HepG2 (cell line): ENCODE results near the gene DLG2. TPM values are rescaled to one million over a fixed set of nuclear protein-coding genes. Genes with fewer than 3 reads are reported as not detected.

Experiments
- ATAC-seq: fragments of 200-7000 bp; cut with Tn5 transposase; 3 replicates; pipeline ENCODE4 v1.9.1; 2020; ENCODE audit warnings: mild to moderate bottlenecking, moderate library complexity
- BruUV-seq: library from RNA; stranded (reverse); fragments of 400-500 nt; replicated peaks from 2 replicates; lab custom pipeline; 2021; lab: Mats Ljungman, UMichigan
- CTCF ChIA-PET: fragments of 300-600 bp; formaldehyde crosslinking; extraction: SDS; loops from one replicate; lab custom pipeline; 2021; ENCODE audit warnings: low total read pairs, inconsistent platforms, low intra/inter-chr PET ratio; lab: Yijun Ruan, JAX
- POLR2A ChIA-PET: fragments of 350-600 bp; sonication (Branson Sonifier 250); formaldehyde crosslinking; loops from one replicate; lab custom pipeline; 2020; ENCODE audit warnings: antibody characterized with exemption, inconsistent platforms; lab: Yijun Ruan, JAX
- DNase-seq: peaks from one replicate; pipeline ENCODE4 v3.0.0-alpha.2; 2015; ENCODE audit warnings: low spot score
- FAIRE-seq: peaks from 3 replicates; lab custom pipeline; 2011; peaks lifted over from hg19 to GRCh38; lab: Jason Lieb, UNC
- H2AFZ ChIP-seq: one replicate; pipeline ENCODE4 v1.6.1; 2011; ENCODE audit warnings: low read length, inconsistent platforms
- H3K27ac ChIP-seq: fragments of 300-600 bp; 3 replicates; pipeline ENCODE4 v1.8.0; 2011; ENCODE audit warnings: mixed run types, mild to moderate bottlenecking, mixed read lengths, low read length, inconsistent platforms; ENCODE audit not compliant: insufficient read depth; ENCODE audit errors: extremely low read length
- H3K27me3 ChIP-seq, 2 experiments: fragments of 200-600 bp in 1 of 2; 2 replicates in 1 of 2; 3 replicates in 1 of 2; pipeline versions ENCODE4 v1.6.0 to v1.8.0; 2011; ENCODE audit warnings: low read length in 2 of 2, mild to moderate bottlenecking in 2 of 2, moderate library complexity in 2 of 2, inconsistent platforms in 1 of 2; ENCODE audit not compliant: insufficient read depth in 2 of 2, control insufficient read depth in 1 of 2
- H3K36me3 ChIP-seq, 2 experiments: fragments of 200-600 bp in 1 of 2; replicated peaks in 1 of 2; 2 replicates in 1 of 2; 3 replicates in 1 of 2; pipeline versions ENCODE4 v1.5.1 to v1.8.0; 2011; ENCODE audit warnings: low read length in 2 of 2, inconsistent platforms in 1 of 2; ENCODE audit not compliant: insufficient read depth in 2 of 2, control insufficient read depth in 1 of 2
- H3K4me1 ChIP-seq: 2 replicates; pipeline ENCODE4 v1.5.1; 2012; ENCODE audit warnings: low read length, inconsistent platforms; ENCODE audit not compliant: insufficient read depth
- H3K4me2 ChIP-seq: 2 replicates; pipeline ENCODE4 v1.6.0; 2011; ENCODE audit warnings: low read depth, low read length, inconsistent platforms
- H3K4me3 ChIP-seq, 3 experiments: fragments of 200-600 bp in 1 of 3; sonication (generic), shearing (Covaris generic) in 1 of 3; replicated peaks in 1 of 3; 2 replicates each; pipeline ENCODE4 v1.5.1; 2011 to 2016; ENCODE audit warnings: low read length in 3 of 3, inconsistent platforms in 2 of 3, low read depth in 2 of 3, mild to moderate bottlenecking in 2 of 3, control low read depth in 1 of 3, mixed read lengths in 1 of 3; ENCODE audit not compliant: insufficient read depth in 1 of 3
- H3K79me2 ChIP-seq: one replicate; pipeline ENCODE4 v1.6.1; 2011; ENCODE audit warnings: low read length, inconsistent platforms; ENCODE audit not compliant: insufficient read depth
- H3K9ac ChIP-seq: 2 replicates; pipeline ENCODE4 v1.6.0; 2011; ENCODE audit warnings: mild to moderate bottlenecking, low read depth, low read length, inconsistent platforms; ENCODE audit not compliant: insufficient read depth
- H3K9me3 ChIP-seq: 2 replicates; pipeline ENCODE4 v1.5.1; 2012; ENCODE audit warnings: mild to moderate bottlenecking, low read length
- H4K20me1 ChIP-seq: 2 replicates; pipeline ENCODE4 v1.6.0; 2011; ENCODE audit warnings: inconsistent platforms, mild to moderate bottlenecking, low read length, moderate library complexity; ENCODE audit not compliant: insufficient read depth
- BCL3 ChIP-seq: sonication (generic); formaldehyde crosslinking; IDR thresholded peaks from 2 replicates; pipeline ENCODE4 v1.5.1; 2020; ENCODE audit warnings: mild to moderate bottlenecking, missing genetic modification reagents, moderate library complexity
- GATAD2A ChIP-seq: IDR thresholded peaks from 2 replicates; pipeline ENCODE4 v1.6.1; 2016
- KLF15 ChIP-seq: sonication (generic); formaldehyde crosslinking; IDR thresholded peaks from 2 replicates; pipeline ENCODE4 v1.8.1; 2023; ENCODE audit warnings: borderline replicate concordance, mild to moderate bottlenecking, inconsistent platforms, missing genetic modification reagents, mixed read lengths
- NR0B2 ChIP-seq: sonication (generic); formaldehyde crosslinking; IDR thresholded peaks from 2 replicates; pipeline ENCODE4 v1.4.0; 2020; ENCODE audit warnings: mild to moderate bottlenecking, missing genetic modification reagents
- SP4 ChIP-seq: sonication (generic); formaldehyde crosslinking; IDR thresholded peaks from 2 replicates; pipeline ENCODE4 v1.8.1; 2023; ENCODE audit warnings: mild to moderate bottlenecking, missing genetic modification reagents
- ZMYM3 ChIP-seq: sonication (generic); formaldehyde crosslinking; IDR thresholded peaks from 2 replicates; pipeline ENCODE4 v1.5.1; 2020; ENCODE audit warnings: mild to moderate bottlenecking, missing genetic modification reagents
- ZNF234 ChIP-seq: sonication (generic); formaldehyde crosslinking; conservative IDR thresholded peaks from 2 replicates; pipeline ENCODE4 v1.5.1; 2020; ENCODE audit warnings: mild to moderate bottlenecking, missing genetic modification reagents
- ZNF33A ChIP-seq: sonication (generic); formaldehyde crosslinking; IDR thresholded peaks from 2 replicates; pipeline ENCODE4 v1.5.1; 2020; ENCODE audit warnings: missing genetic modification reagents, mild to moderate bottlenecking, moderate library complexity, borderline replicate concordance
- ZNF609 ChIP-seq: sonication (generic); formaldehyde crosslinking; IDR thresholded peaks from 2 replicates; pipeline ENCODE4 v1.4.0; 2020; ENCODE audit warnings: mild to moderate bottlenecking, missing genetic modification reagents, borderline replicate concordance
- ZNF7 ChIP-seq: IDR thresholded peaks from 2 replicates; pipeline ENCODE4 v1.6.1; 2016; ENCODE audit warnings: missing biosample characterization, missing genetic modification reagents
- ZNF790 ChIP-seq: sonication (generic); formaldehyde crosslinking; IDR thresholded peaks from 2 replicates; pipeline ENCODE4 v1.8.0; 2022; ENCODE audit warnings: missing genetic modification reagents, mild to moderate bottlenecking, borderline replicate concordance
- WGBS: methylation state at CpG from one replicate; pipeline ENCODE4 v1.1.6; 2017; ENCODE audit warnings: low lambda C conversion rate; 5-methylcytosine and 5-hydroxymethylcytosine counted together
- in situ Hi-C: cut with HindIII; loops from 2 replicates; pipeline ENCODE4 v1.10.0; 2017; ENCODE audit warnings: low pct_unique_long_range_greater_than_20kb; ENCODE audit not compliant: extremely low pct_ligation_motif_present
- intact Hi-C: fragments of 100-400 bp; cut with micrococcal nuclease; formaldehyde crosslinking; loops from one replicate; pipeline ENCODE4 v1.10.0; 2022; ENCODE audit not compliant: unreplicated experiment
- polyA plus RNA-seq, 8 experiments: library from polyadenylated mRNA; depleted of rRNA in 3 of 8; stranded (reverse) in 7 of 8; unstranded in 1 of 8; fragments of >200 nt; fragmentation: Illumina TruSeq in 4 of 8; extraction: Trizol in 4 of 8; gene quantifications; 2 replicates each; pipeline versions ENCODE4 v1.2.1 to v1.2.3, GENCODE V29; 2011 to 2016; ENCODE audit warnings: low read depth in 4 of 8, missing spikeins in 1 of 8, mixed read lengths in 1 of 8; ENCODE audit not compliant: insufficient read depth in 1 of 8
- total RNA-seq, 5 experiments: library from RNA; depleted of rRNA; stranded (reverse); fragments of >200 nt; fragmentation: Illumina TruSeq; extraction: Trizol; gene quantifications; 2 replicates each; pipeline ENCODE4 v1.2.3, GENCODE V29; 2016; ENCODE audit warnings: low read depth in 1 of 5

The DLG2 gene
- total and polyA plus RNA-seq, 2 of the 13 experiments (the other 11 are each of a cell fraction or from before 2014, with no cell fraction given): 0.46 to 1.0 TPM

- FAIRE-seq (no peak), ATAC-seq (no peak; the same call in 2 of the 3 replicates)
- BruUV-seq: no TSS peak
These were observed 599.8 kb downstream of the DLG2 start for GRCh38 chr11:85027346-85027745.

GRCh38 chr11:85021058-85021457, 606.1 kb downstream of the DLG2 start:
- Histone ChIP-seq H3K4me2 (no peak overlapping the region), H3K79me2 (no peaks in the 10 kb centered on the region), H3K9ac (no peak overlapping the region), H2AFZ (no peak overlapping the region), H4K20me1 (no peaks in the 10 kb centered on the region), H3K36me3 (no peaks in the 10 kb centered on the region), H3K4me3 (no peak overlapping the region), H3K27me3 (no peaks in the 10 kb centered on the region; a peak in 1 of 5 replicates), H3K4me1 (no peaks in the 10 kb centered on the region), H3K9me3 (no peaks in the 10 kb centered on the region), H3K27ac (no peak overlapping the region)
- intact Hi-C loops (no loop called here), in situ Hi-C loops (no loop called here)
- no peak for TF ChIP-seq ZMYM3 (CRISPR knock-in tag)
- no peak for TF ChIP-seq BCL3
- TF ChIP-seq NR0B2: no peak
- TF ChIP-seq KLF15 (CRISPR knock-in tag): no peak
- no peak for TF ChIP-seq GATAD2A (CRISPR knock-in tag)
- no peak for TF ChIP-seq SP4
- TF ChIP-seq ZNF234 (CRISPR knock-in tag): no peak
- no peak for TF ChIP-seq ZNF790 (CRISPR knock-in tag)
- TF ChIP-seq ZNF7 (CRISPR knock-in tag): no peak
- TF ChIP-seq ZNF609 (CRISPR knock-in tag): no peak
- ATAC-seq (no peak), FAIRE-seq (no peak), DNase-seq (no peak)
- CTCF ChIA-PET: no interaction called here
- BruUV-seq: no TSS peak
- 1% methylated on average over 9 of the region's 9 CpGs for WGBS
- POLR2A ChIA-PET: no interaction called here

More at GRCh38 chr11:85027346-85027745, 599.8 kb downstream of the DLG2 start:
- H3K4me2 ChIP-seq: no peak overlapping the region
- ChIA-PET CTCF (no interaction called here), POLR2A (no interaction called here)
- H2AFZ ChIP-seq: no peak overlapping the region
- H3K27ac ChIP-seq: no peak overlapping the region
- DNase-seq: no peak
- no peak overlapping the region for H3K4me3 ChIP-seq
- no peaks in the 10 kb centered on the region for H3K9me3 ChIP-seq
- TF ChIP-seq ZNF33A (CRISPR knock-in tag): no peak
- intact Hi-C loops: no loop called here
- 28% methylated on average over 9 of the region's 11 CpGs for WGBS
- no peaks in the 10 kb centered on the region for H3K79me2 ChIP-seq
- no peaks in the 10 kb centered on the region for H3K4me1 ChIP-seq
- no peaks in the 10 kb centered on the region for H3K27me3 ChIP-seq
- no peaks in the 10 kb centered on the region for H4K20me1 ChIP-seq
- no peak overlapping the region for H3K9ac ChIP-seq
- in situ Hi-C loops: no loop called here
- no peaks in the 10 kb centered on the region for H3K36me3 ChIP-seq
